AG08395 (cell line): Measurements from ENCODE around the gene PTPRD.

Experiments used
- DNase-seq: peaks from one replicate; pipeline ENCODE4 v3.0.0; 2012; ENCODE audit warnings: mixed read lengths, low spot score

PTPRD gene

GRCh38 chr9:8382266-8382665 is 2230.5 kb downstream of the PTPRD start:
- no peak for DNase-seq

- no peak for DNase-seq
Measured at GRCh38 chr9:8381601-8382000, 2231.2 kb downstream of the PTPRD start.

DNA sequence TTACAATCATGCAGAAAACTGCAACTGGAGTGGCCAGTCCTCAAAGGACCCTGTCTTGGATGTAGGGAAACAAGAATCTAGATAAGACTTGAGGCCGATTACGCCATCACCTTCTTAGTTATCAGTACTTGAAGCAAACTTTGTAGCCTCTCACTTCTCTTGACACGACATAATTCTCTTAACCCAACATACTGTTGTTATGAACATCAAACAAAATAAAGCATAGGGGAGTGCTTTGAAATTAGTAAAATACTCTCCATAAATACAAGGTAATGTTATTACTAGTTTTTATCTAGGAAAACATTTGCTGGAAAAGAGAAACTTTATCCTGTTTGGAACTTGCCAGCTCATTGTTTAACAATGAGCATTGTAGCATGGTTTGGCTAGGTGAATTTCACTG is 2238.3 kb downstream of the PTPRD start:
- no peak for DNase-seq

- no peak for DNase-seq
Measured at GRCh38 chr9:8371686-8372085, 2241.1 kb downstream of the PTPRD start.

GRCh38 chr9:8366161-8366926 is 2246.5 kb downstream of the PTPRD start:
- peak; percentile 1 for DNase-seq

DNA sequence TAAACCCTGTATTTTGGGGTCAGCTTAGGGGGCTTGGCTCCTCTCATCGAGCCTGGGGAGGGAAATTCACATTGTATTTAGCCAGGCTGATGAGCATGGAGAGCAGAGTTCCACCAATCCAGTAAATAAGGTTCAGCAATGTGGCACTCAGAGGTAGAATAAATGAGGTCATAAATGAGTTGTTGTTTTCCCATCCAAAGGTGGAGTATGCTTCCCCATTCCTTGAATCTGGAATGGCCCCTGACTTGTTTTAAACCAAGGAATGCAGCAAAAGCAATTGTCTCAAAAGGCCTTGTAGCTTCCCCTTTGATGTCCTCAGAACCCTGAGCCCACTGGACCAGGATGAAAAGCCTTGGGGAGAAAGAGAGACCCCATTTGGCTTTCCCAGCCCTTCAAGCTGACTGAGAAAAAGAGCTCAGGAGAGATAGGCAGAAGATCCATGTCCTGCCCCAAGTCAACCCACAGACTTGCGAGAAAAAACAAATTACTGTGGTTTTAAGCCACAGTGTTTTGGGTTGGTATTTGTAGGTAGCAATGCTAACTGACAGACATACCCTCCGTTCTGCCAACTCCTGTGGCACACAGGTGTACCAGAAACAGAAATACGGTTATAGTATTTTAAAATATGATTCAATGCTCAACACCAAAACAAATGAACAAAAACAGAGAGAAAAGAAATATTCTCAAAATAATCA is 2247.2 kb downstream of the PTPRD start:
- DNase-seq: no peak

DNA sequence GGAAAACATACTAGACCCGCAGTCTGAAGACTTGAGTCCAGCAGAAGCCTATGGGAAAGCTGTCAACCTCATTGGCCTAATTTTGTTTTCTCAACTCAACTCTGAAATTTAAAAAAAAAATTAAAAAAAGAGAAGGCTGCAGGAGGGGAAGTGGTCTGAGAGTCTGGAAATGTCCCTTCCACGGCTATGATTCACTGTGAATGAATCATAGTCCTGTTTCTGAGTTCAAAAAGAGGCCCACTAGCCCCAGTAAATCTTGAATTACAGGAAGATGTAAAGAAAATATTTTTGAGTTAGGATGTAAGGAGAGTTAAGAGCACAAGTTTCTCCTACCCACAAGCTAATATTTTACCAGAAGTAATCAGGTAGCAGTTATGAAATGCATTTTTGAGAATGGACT is 2247.8 kb downstream of the PTPRD start:
- peak; percentile 2 for DNase-seq

DNA sequence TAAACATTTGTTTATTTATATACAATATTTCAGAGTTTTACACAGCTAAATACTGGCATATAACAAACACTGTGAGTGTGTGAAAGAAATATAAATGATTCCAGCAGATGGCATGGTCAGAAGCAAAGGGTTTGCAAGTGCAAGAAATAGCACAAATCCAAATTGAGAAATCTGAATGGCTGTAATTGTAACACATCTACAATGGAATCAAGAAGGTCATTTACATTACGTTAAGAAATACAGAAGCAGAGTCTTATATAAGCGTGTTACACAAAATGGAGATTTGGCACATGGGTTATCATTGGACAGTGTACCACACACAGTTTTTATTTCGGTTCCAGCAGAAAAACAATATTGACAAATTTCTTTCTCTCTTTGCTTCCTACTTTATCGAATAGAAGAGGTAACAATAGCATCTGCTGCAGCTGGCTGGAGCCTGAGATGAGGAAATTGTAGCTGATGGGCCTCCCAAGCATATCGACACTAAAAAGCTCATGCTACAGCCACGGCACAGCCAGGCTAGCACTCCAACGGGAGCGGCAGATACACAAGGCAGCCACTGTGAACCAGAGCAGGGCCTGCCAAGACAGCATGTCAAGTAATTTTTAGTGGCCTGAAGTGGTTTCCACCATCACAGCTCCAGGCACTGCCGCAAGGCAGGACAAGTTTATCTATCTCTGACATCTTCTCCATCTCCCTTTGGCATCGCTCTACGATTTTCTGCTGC is 2248.6 kb downstream of the PTPRD start:
- no peak for DNase-seq

GRCh38 chr9:8362250-8362649 is 2250.6 kb downstream of the PTPRD start:
- DNase-seq: no peak

GRCh38 chr9:8361364-8361763 is 2251.4 kb downstream of the PTPRD start:
- DNase-seq: no peak

DNA sequence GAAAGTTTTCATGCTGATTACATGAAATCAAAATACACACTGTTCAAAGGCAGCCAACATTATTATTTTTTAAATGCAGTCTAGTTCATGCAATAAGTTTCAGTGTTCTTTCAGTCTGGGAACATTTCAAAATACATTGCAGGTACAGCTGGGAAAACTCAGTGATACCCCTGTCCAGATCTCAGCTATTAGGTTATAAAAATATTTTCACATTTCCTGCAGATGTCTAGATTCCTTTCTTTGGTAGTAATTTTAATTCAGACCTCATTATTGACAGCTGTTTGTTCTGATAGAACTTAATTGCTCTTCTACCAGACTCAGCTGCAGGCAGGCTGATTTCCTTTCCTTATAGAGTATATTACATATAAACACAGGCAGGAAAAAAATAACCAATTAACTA is 2256.4 kb downstream of the PTPRD start:
- no peak for DNase-seq

- no peak for DNase-seq
Measured at GRCh38 chr9:8351436-8351835, 2261.4 kb downstream of the PTPRD start.

DNA sequence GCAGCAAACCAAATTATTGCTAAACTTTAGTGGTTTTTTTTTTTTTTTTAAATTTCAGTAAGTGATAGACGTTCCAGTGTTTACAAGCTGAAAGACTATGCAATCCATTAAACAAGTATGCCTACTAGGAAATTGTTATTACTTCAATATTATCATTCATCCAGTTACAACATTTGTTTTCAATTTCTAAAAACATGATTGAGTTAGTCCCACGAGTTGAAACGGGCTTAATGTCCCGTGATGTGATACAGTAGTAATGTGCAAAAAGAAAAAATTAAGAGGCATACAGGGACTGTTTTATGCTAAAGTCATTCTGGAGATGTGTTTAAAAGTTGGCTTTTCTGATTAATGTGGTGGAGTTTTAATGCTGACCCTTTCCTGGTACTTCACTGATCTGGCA is 2262.9 kb downstream of the PTPRD start:
- no peak for DNase-seq

DNA sequence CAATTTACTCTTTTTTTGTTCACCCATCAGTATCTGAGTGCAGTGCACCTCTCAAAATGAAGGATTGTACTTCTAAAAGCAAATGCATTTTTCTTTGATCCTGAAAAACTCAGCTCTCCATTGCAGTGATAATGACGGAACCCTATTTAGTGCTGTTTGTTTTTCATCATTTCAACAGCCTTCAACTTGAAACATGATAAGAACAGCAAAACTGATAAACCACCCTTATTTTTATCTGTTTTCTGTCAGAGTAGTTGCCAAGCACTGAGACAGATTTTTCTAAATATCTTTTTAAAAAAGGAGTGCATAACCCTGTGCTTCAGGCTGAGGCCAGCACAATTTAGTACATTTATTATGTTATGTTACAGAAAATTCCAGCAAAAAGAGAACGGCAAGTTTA is 2263.4 kb downstream of the PTPRD start:
- DNase-seq: no peak

DNA sequence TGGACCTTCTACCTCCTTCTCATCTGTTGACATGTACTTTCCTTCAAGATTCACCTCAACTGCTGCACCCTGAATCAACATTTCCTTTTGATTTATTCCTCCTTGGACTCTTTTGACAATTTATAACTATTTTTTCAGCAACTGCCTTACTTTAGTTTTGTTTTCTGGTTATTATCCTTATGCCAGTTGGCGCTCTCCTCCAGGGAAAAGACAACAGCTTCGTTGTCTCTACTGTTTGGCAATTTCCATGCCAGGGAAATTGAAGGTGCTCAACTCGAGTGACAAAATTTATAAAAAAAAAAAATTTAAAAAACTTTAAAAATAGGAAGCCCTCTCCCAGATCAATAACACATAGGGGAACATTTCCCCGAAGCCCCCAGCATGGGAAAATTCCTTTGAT is 2264.0 kb downstream of the PTPRD start:
- DNase-seq: no peak

DNA sequence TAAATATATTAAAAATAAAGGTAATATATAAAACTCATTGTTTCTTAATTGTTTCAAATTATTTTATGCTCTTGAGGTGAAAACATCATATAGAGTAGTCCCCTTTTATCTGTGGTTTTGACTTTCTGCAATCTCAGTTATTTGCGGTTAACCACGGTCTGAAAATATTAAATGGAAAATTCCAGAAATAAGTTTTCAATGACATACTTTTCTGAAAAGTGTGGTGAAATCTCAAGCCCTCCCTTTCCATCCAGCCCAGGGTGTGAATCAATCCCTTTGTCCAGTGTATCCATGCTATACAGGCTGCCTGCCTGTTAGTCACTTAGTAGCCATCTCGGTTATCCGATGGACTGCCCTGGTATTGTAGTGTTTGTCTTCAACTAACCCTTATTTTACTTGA is 2266.5 kb downstream of the PTPRD start:
- no peak for DNase-seq

DNA sequence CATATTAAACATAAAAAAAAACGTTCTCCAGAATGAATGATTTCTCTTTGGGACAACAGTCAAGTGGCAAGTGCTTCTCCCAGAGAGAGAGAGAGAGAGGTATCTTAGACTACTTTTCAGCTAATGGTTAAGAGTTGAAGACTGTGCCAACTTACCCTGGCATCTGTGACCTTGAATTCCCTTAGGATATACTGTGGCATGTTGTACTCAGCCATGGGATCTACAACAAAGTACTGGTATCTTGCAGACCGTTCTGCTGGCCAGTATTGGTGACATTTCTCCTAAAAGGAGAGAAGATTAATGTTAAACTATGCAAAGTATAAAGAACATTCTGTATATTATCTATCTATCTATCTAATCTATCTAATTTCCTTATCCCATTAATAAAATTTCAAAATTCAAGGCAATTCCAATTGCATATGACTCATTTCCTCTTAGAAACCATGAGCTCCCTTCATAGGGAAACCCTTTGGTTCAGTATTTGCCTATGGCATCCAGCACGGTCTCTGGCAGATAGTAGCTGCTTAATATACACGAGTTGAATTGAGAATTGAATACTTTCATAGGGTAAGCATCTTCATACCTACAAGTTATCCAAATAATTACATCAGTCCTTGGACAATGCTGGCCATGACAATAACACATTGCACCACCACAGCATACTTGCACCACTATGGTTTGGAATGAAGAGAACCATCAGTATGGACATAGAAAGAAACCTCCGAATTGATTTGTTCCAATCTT is 2273.9 kb downstream of the PTPRD start:
- DNase-seq: no peak

DNA sequence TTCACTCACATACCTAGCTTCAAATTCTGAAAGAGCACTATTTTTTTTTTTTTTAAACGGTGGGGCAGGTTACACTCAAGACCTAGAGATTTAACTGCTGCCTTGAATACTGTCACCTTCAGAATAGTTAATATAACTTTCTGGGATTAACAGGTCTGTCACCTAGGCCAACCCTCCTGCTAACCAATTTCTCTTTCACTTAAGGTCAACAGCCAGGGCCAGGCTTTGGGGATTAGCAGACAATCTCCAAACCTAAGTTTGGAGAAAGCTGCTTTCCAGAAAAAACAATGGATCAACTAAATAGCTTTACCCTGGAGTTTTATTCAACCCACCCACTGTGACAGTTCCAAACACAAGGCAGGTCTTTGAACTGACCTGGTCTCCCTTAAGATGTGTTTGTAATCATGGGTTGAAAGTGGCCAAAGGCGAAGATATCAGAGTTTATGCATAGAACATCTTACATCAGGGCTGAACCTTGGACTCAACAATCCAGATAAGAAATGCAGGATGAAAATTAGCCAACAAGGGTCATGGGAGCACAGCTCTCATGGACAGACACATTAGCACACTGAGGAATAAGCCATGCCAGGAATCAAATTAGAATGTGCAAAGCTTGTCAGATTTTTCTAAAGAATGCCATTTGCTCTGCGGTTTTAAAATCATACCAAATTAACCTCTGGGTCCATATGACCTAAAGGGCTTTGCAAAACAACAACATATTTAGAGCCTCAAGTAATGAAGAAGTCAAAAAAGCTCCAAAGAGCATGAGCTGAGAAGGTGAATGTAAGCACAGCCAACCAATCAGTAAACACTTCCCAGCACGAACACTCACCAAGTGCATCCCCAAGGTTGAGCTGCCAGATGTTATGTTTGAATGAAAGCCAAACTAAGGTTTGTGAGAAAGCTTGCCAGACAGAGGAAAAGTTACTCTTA is 2274.7 kb downstream of the PTPRD start:
- no peak for DNase-seq

DNA sequence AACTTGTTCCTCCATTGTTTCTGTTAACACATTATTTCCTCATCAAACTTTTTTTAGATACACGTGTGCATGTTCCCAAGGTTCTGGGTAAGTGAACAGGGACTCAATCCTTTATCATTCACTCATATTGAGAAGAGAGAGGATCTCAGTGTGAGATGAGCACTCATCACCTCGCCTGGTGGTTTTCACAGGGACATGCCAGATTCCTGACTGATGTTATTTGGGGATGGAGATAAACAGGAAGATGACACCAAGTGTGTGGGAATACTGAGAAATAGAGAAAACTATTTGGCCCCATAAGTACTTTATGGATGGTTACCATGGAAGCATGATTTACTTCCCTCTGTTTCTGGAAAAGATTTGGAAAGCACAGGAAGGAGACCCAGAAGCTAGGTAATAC is 2279.9 kb downstream of the PTPRD start:
- DNase-seq: no peak

- DNase-seq: no peak
Measured at GRCh38 chr9:8332331-8332650, 2280.5 kb downstream of the PTPRD start.
